Measurements from ENCODE around the gene SCN8A. TPM values are rescaled to one million over a fixed set of nuclear protein-coding genes. Genes with fewer than 3 reads are reported as not detected.
"Not testable (repeated sequence)": the region's sequence is repeated elsewhere in the genome, so short reads cannot be mapped to it uniquely, and the experiment has no call there.

The SCN8A gene
- total RNA-seq, 4 donors from 2014 or later = 0.28 to 4.1 TPM; not detected in 2

DNA sequence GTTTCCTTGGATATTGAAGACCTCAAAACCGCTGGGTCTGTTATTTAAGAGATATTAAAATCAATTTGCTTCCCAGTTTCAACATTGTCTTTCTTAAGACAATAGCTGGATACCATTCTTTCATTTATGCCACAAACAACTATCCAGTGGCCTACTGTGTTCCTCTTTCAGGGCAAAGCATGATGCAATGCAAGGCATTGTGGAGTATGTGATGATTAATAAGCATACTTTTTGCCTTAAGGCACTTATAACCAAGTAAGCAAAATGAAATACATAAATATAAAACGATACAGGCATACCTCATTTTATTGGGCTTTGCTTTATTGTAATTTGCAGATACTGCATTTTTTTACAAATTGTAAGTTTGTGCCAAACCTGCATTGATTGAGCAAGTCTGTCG is 45.5 kb downstream of the SCN8A start:
- DNase-seq = no peak
- no peak for TF ChIP-seq POLR2A (IDR thresholded peaks at IDR 0.05)
- TF ChIP-seq, protein P1, sequence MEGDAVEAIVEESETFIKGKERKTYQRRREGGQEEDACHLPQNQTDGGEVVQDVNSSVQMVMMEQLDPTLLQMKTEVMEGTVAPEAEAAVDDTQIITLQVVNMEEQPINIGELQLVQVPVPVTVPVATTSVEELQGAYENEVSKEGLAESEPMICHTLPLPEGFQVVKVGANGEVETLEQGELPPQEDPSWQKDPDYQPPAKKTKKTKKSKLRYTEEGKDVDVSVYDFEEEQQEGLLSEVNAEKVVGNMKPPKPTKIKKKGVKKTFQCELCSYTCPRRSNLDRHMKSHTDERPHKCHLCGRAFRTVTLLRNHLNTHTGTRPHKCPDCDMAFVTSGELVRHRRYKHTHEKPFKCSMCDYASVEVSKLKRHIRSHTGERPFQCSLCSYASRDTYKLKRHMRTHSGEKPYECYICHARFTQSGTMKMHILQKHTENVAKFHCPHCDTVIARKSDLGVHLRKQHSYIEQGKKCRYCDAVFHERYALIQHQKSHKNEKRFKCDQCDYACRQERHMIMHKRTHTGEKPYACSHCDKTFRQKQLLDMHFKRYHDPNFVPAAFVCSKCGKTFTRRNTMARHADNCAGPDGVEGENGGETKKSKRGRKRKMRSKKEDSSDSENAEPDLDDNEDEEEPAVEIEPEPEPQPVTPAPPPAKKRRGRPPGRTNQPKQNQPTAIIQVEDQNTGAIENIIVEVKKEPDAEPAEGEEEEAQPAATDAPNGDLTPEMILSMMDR (IDR thresholded peaks at IDR 0.05) = no peak
- Histone ChIP-seq H3K4me3 (no peak overlapping the region), H3K36me3 (no peaks in the 10 kb centered on the region), H3K27me3 (no peaks in the 10 kb centered on the region), H3K27ac (no peak overlapping the region), H3K4me1 (no peaks in the 10 kb centered on the region), H3K9me3 (no peaks in the 10 kb centered on the region)

DNA sequence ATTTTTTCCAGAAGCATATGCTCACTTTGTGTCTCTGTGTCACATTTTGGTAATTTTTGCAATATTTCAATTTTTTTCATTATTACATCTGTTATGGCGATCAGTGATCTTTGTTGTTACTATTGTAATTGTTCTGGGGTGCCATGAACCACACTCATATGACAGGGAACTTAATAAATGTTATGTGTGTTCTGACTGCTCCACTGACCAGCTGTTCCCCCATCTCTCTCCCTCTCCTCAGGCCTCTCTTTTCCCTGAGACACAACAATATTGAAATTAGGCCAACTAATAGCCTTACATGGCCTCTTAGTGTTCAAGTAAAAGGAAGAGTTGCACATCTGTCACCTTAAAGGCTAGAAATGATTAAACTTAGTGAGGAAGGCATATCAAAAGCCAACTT is 46.0 kb downstream of the SCN8A start:
- H3K4me1 ChIP-seq = no peaks in the 10 kb centered on the region
- H3K27ac ChIP-seq = no peak overlapping the region
- TF ChIP-seq POLR2A (IDR thresholded peaks at IDR 0.05) = no peak
- TF ChIP-seq, protein P1 (IDR thresholded peaks at IDR 0.05) = no peak
- no peaks in the 10 kb centered on the region for H3K36me3 ChIP-seq
- H3K9me3 ChIP-seq = no peaks in the 10 kb centered on the region
- no peaks in the 10 kb centered on the region for H3K27me3 ChIP-seq
- DNase-seq = no peak
- no peak overlapping the region for H3K4me3 ChIP-seq

DNA sequence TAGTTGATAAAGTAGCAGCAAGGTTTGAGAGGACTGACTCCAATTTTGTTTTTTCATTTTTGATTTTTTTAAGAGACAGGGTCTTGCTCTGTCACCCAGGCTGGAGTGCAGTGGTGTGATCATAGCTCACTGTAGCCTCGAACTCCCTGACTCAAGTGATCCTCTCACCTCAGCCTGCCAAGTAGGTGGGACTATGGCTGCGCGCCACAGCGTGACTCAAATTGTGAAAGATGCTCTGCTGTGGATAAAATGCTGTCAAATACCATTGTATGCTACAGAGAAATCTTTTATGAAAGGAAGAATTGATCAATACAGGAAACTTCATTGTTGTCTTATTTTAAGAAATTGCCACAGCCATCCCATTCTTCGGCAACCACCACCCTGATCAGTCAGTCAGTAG is 48.3 kb downstream of the SCN8A start:
- Histone ChIP-seq H3K9me3 (no peaks in the 10 kb centered on the region), H3K4me3 (no peak overlapping the region), H3K4me1 (no peaks in the 10 kb centered on the region), H3K36me3 (no peaks in the 10 kb centered on the region), H3K27ac (no peak overlapping the region), H3K27me3 (no peaks in the 10 kb centered on the region)
- DNase-seq = no peak
- TF ChIP-seq POLR2A (IDR thresholded peaks at IDR 0.05) = no peak
- TF ChIP-seq, protein P1 (IDR thresholded peaks at IDR 0.05) = no peak

DNA sequence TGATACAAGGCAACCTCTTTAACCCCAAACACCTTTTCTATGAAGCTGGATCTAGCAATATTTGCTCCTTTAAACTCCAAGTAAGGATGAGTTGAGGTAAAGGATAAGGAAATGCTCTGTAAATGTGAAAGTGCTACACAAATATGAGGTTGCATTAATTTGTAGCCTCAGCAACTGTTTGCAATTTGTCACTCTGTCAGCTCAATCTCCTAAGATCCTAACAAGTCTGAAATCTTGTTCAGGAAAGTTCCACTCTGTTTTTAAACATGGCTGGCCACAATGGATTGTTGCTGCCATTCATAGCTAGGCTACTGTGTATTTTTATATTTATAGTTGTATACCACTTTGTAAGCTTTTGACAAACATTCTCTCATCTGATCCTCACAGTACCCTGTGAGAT is 51.3 kb downstream of the SCN8A start:
- H3K36me3 ChIP-seq = no peaks in the 10 kb centered on the region
- TF ChIP-seq POLR2A (IDR thresholded peaks at IDR 0.05) = no peak
- TF ChIP-seq, protein P1 (IDR thresholded peaks at IDR 0.05) = no peak
- no peaks in the 10 kb centered on the region for H3K4me1 ChIP-seq
- H3K9me3 ChIP-seq = no peaks in the 10 kb centered on the region
- H3K27ac ChIP-seq = no peak overlapping the region
- no peak for DNase-seq
- no peaks in the 10 kb centered on the region for H3K27me3 ChIP-seq
- no peak overlapping the region for H3K4me3 ChIP-seq

DNA sequence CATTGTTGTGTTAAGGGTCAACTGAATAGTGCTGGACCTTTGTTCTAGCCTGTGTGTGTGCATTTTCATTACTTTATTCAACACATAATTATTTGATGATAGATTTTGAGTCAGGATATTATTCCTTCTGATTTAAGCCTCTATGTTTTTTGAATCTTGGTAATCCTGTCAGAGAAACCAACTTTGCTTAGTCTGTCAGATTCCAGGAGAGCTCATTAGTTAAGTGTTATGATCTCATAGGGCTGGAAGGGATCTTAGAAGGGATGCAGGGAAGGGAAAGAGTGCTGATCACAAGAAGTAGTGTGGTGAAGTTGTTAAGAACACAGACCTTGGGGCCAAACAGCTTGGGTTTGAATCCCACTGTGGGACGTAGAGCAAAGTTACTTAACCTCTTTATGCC is 52.9 kb downstream of the SCN8A start:
- no peaks in the 10 kb centered on the region for H3K4me1 ChIP-seq
- no peak for TF ChIP-seq POLR2A (IDR thresholded peaks at IDR 0.05)
- TF ChIP-seq, protein P1 (IDR thresholded peaks at IDR 0.05) = no peak

DNA sequence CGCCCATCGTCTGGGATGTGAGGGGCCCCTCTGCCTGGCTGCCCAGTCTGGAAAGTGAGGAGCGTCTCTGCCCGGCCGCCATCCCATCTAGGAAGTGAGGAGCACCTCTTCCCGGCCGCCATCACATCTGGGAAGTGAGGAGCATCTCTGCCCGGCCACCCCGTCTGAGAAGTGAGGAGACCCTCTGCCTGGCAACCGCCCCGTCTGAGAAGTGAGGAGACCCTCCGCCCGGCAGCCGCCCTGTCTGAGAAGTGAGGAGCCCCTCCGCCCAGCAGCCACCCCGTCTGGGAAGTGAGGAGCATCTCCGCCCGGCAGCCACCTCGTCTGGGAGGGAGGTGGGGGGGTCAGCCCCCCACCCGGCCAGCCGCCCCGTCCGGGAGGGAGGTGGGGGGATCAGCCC is 53.7 kb downstream of the SCN8A start:
- H3K27me3 ChIP-seq, H3K4me3 ChIP-seq, H3K36me3 ChIP-seq, H3K4me1 ChIP-seq, DNase-seq, H3K9me3 ChIP-seq, H3K27ac ChIP-seq: not testable (repeated sequence)

More for the DNA sequence above, 52.9 kb downstream of the SCN8A start:
- H3K4me3 ChIP-seq = no peak overlapping the region
- H3K9me3 ChIP-seq = no peaks in the 10 kb centered on the region
- no peaks in the 10 kb centered on the region for H3K27me3 ChIP-seq
- DNase-seq = no peak
- H3K36me3 ChIP-seq = no peaks in the 10 kb centered on the region
- H3K27ac ChIP-seq = no peak overlapping the region
